GM18868 (cell line): ENCODE data around the gene IGLL1.
A peak's percentile ranks its signal among the peaks of the same experiment; 100 is the strongest.
"Not testable (repeated sequence)": the region's sequence is repeated elsewhere in the genome, so short reads cannot be mapped to it uniquely, and the experiment has no call there.

Experiments
- ATAC-seq: cut with Tn5 transposase; IDR thresholded peaks from one replicate; pipeline ENCODE4 v1.9.1; 2021; ENCODE audit warnings: mild to moderate bottlenecking, moderate library complexity; ENCODE audit not compliant: unreplicated experiment

The IGLL1 gene

GRCh38 chr22:23542933-23543332, 37.2 kb downstream of the IGLL1 start:
- ATAC-seq, result no peak

- ATAC-seq, result not testable (repeated sequence)
Measured at GRCh38 chr22:23542391-23542790, 37.7 kb downstream of the IGLL1 start.

DNA sequence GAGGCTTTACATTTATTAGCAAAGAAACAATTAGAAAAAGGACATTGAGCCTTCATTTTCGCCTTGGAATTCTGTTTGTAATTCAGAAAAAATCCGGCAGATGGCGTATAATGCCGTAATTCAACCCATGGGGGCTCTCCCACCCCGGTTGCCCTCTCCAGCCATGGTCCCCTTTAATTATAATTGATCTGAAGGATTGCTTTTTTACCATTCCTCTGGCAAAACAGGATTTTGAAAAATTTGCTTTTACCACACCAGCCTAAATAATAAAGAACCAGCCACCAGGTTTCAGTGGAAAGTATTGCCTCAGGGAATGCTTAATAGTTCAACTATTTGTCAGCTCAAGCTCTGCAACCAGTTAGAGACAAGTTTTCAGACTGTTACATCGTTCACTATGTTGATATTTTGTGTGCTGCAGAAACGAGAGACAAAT, 38.2 kb downstream of the IGLL1 start:
- ATAC-seq, result not testable (repeated sequence)

- ATAC-seq, result not testable (repeated sequence)
Measured at GRCh38 chr22:23540837-23541236, 39.3 kb downstream of the IGLL1 start.

DNA sequence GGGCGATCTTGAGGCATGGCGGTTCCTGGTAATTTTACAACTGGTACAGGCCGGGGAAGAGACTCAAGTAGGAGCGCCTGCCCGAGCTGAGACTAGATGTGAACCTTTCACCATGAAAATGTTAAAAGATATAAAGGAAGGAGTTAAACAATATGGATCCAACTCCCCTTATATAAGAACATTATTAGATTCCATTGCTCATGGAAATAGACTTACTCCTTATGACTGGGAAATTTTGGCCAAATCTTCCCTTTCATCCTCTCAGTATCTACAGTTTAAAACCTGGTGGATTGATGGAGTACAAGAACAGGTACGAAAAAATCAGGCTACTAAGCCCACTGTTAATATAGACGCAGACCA, 40.3 kb downstream of the IGLL1 start:
- ATAC-seq, result not testable (repeated sequence)

GRCh38 chr22:23539135-23539838, 40.8 kb downstream of the IGLL1 start:
- ATAC-seq, result peak; percentile 50

GRCh38 chr22:23538696-23539030, 41.4 kb downstream of the IGLL1 start:
- ATAC-seq, result not testable (repeated sequence)

DNA sequence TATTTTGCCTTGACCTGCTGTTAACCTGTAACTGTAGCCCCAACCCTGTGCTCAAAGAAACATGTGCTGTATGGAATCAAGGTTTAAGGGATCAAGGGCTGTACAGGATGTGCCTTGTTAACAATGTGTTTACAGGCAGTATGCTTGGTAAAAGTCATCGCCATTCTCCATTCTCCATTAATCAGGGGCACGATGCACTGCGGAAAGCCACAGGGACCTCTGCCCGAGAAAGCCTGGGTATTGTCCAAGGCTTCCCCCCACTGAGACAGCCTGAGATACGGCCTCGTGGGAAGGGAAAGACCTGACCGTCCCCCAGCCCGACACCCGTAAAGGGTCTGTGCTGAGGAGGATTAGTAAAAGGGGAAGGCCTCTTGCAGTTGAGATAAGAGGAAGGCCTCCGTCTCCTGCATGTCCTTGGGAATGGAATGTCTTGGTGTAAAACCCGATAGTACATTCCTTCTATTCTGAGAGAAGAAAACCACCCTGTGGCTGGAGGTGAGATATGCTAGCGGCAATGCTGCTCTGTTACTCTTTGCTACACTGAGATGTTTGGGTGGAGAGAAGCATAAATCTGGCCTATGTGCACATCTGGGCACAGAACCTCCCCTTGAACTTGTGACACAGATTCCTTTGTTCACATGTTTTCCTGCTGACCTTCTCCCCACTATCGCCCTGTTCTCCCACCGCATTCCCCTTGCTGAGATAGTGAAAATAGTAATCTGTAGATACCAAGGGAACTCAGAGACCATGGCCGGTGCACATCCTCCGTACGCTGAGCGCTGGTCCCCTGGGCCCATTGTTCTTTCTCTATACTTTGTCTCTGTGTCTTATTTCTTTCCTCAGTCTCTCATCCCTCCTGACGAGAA, 42.0 kb downstream of the IGLL1 start:
- not testable (repeated sequence) for ATAC-seq

- no peak for ATAC-seq
Measured at GRCh38 chr22:23537416-23537815, 42.7 kb downstream of the IGLL1 start.

GRCh38 chr22:23536821-23537345, 43.2 kb downstream of the IGLL1 start:
- ATAC-seq, result no peak

GRCh38 chr22:23535790-23536661, 44.1 kb downstream of the IGLL1 start:
- not testable (repeated sequence) for ATAC-seq

GRCh38 chr22:23534851-23535717, 45.0 kb downstream of the IGLL1 start:
- no peak for ATAC-seq

DNA sequence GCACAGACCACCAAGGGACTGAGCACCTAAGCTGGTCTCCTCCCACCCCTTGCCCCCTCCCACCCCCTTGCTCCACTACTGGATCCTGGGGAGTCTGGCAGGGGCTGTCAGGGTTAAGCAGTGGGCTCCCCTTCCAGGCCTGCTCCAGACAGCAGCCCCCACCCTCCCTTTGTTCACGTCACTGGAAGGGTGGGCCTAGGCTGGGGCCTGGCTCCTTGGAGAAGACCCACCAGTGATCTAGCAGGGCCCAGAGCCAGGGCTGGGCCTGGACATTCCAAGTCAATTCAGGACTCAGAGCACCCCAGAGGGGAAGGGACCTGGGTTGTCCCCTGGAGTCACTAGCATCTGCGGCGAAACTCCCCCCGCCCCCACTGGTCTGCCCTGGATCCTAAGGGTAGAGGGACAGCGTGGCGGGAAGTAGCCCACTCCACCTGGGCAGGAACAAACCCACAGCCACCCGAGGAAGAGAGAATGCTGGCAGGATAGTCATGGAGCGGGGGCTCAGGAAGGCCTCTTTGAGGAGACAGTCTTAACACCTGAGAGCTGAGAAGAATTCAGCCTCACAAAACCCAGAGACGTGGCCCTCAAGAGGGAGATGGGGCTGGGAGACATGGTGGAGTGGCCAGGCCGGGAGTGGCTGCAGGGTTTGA, 45.8 kb downstream of the IGLL1 start:
- ATAC-seq, result no peak

GRCh38 chr22:23533771-23534191, 46.3 kb downstream of the IGLL1 start:
- ATAC-seq, result no peak

- no peak for ATAC-seq
Measured at GRCh38 chr22:23533328-23533762, 46.7 kb downstream of the IGLL1 start.

DNA sequence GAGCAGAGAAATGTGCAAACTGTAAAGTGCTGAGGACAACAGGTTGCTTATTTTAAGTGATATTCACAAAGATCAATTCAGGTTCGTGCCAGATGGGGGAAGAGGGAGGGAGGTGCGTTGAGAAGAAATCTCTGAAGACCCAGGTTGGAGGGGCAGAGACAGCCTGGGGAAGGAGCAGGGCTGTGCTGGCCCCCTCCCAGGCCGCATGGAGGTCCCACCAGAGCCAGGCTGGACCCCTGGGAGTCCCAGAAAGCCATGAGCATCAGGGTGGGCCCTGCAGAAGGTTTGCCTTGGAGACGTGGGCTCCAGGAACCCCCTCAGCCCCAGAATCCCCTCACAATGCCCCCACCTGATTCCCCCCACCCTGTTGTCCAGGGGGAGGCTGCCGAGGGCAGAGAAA, 47.4 kb downstream of the IGLL1 start:
- ATAC-seq, result no peak

DNA sequence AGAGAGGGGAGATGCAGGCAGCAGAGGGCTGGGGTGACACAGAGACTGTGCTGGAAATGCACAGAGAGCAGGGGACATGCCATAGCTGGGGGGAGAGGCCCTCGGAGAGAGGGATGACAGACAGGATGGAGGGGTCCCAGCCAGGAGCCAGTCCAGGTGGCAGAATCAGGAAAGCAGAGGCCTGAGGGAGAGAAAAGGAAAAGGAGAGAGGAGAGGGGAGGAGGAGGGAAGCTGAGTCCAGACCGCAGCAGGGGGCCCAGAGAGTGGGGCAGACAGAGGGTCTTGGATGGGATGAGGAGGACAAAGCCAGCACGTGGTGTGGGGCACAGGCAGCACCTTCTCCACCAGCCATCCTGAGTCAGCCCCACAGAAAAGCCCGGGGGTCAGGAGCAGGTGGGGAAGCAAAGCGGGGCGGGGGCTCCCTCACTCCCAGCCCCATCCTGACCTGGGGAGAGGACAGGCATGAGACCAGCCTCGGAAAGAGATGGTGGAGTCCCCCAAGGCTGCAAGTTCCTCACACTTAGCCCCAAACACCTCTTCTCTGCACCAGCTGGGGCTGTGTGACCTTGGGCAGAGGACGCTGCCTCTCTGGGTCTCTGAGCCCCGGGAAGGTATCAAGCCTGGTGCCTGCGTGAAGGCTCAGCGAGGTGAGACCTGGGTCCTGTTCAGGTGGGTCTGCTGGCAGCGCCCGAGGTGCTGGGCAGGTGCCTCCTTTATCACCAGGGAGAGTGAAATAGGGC, 48.0 kb downstream of the IGLL1 start:
- ATAC-seq, result no peak

- ATAC-seq, result no peak
Measured at GRCh38 chr22:23531283-23531956, 48.7 kb downstream of the IGLL1 start.
